Astrocyte (in vitro differentiated cells and primary cell): ENCODE results near the gene IRF4.

Experiments used
- EZH2 ChIP-seq: IDR thresholded peaks from 2 replicates; pipeline ENCODE4 v1.6.1; 2012; ENCODE audit warnings: mild to moderate bottlenecking, low read length, inconsistent platforms; ENCODE audit not compliant: insufficient read depth
- TF ChIP-seq, protein P1 (sequence below): IDR thresholded peaks from 2 replicates; pipeline ENCODE4 v1.5.1; 2011; ENCODE audit warnings: low read depth, mild to moderate bottlenecking, inconsistent platforms, low read length, moderate library complexity; ENCODE audit not compliant: insufficient read depth

DNA sequence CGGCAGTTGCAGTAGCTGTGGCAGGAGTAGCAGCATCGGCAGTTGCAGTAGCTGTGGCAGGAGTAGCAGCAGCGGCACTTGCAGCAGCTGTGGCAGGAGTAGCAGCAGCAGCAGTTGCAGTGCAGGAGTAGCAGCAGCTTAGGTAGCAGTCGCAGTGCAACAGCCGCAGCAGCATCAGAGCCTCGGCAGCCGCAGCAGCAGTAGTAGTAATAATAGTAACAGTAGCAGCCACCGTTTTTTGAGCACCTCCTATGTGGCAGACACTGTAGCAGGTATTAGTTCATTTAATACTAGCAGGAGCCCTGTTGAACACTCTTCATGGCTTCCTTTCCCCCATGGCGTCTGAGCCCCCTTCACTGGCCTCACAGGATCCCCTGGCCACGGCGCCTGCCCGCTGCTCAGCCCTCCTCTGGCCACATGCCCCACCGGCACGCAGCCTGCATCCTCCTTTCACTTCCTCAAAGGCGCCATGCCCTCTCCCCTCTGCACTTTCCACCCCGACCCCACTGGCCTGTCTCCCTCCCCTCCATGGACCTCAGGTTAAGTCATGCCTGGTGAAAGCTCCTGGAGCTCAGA is 19.1 kb upstream of the IRF4 start:
- TF ChIP-seq, protein P1, sequence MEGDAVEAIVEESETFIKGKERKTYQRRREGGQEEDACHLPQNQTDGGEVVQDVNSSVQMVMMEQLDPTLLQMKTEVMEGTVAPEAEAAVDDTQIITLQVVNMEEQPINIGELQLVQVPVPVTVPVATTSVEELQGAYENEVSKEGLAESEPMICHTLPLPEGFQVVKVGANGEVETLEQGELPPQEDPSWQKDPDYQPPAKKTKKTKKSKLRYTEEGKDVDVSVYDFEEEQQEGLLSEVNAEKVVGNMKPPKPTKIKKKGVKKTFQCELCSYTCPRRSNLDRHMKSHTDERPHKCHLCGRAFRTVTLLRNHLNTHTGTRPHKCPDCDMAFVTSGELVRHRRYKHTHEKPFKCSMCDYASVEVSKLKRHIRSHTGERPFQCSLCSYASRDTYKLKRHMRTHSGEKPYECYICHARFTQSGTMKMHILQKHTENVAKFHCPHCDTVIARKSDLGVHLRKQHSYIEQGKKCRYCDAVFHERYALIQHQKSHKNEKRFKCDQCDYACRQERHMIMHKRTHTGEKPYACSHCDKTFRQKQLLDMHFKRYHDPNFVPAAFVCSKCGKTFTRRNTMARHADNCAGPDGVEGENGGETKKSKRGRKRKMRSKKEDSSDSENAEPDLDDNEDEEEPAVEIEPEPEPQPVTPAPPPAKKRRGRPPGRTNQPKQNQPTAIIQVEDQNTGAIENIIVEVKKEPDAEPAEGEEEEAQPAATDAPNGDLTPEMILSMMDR: no peak
- TF ChIP-seq EZH2: no peak
